BLaER1 treated with 17β-estradiol and CSF1 and Interleukin-3, amounts not matched to agents 10 nM and 100 nM (cell line): Measurements from ENCODE around the gene MAN1A1.
A peak's percentile ranks its signal among the peaks of the same experiment; 100 is the strongest.

Experiments
- H3K27ac ChIP-seq, 11 experiments: shearing (Covaris generic); formaldehyde crosslinking; 2 replicates each; pipeline ENCODE4 v1.8.1; 2022
- H3K27me3 ChIP-seq, 11 experiments: shearing (Covaris generic); formaldehyde crosslinking; 2 replicates each; pipeline ENCODE4 v1.8.1; 2022
- H3K36me3 ChIP-seq, 11 experiments: shearing (Covaris generic); formaldehyde crosslinking; 2 replicates each; pipeline ENCODE4 v1.8.1; 2022
- H3K4me1 ChIP-seq, 10 experiments: shearing (Covaris generic); formaldehyde crosslinking; 2 replicates each; pipeline ENCODE4 v1.8.1; 2022
- H3K4me2 ChIP-seq, 11 experiments: shearing (Covaris generic); formaldehyde crosslinking; 2 replicates each; pipeline ENCODE4 v1.8.1; 2022
- H3K4me3 ChIP-seq, 10 experiments: shearing (Covaris generic); formaldehyde crosslinking; 2 replicates each; pipeline ENCODE4 v1.8.1; 2022
- H3K9ac ChIP-seq, 11 experiments: shearing (Covaris generic); formaldehyde crosslinking; 2 replicates each; pipeline ENCODE4 v1.8.1; 2022
- H3K9me3 ChIP-seq, 11 experiments: shearing (Covaris generic); formaldehyde crosslinking; replicated peaks in 1 of 11; 2 replicates each; pipeline ENCODE4 v1.8.1; 2022
- H4K20me1 ChIP-seq, 11 experiments: shearing (Covaris generic); formaldehyde crosslinking; 2 replicates each; pipeline ENCODE4 v1.8.1; 2022
- Cebpa-rat ChIP-seq, 11 experiments: shearing (Covaris generic); IDR thresholded peaks; 2 replicates each; pipeline ENCODE4 v1.8.1; 2022

MAN1A1 gene

DNA sequence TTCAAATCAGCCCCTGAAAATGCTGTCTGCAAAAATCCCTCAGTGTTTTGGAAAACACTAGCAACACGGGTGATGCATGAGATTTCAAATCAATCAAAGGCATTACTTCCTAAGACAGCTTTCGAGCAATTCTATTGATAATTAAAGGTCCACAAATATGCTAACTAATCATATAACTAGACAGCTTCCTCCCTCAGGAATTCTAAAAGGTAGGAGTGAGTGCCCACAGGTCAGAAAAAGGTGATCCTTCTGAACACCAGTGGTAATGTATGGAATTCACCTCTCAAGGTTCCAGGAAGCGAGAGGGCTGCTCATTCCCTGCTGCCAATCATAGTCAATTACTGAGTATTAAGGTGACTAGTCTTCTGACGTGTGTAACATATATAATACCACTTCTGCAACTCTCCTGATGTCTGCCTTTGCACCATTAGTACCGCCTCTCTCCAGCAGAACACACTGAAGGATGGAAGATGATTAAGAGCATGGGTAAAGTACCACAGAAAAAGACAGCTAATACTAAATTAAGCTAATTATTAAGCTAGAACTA is 16.4 kb downstream of the MAN1A1 start:
- no peaks in the 10 kb centered on the region for H3K27me3 ChIP-seq
- no peak overlapping the region for H3K4me3 ChIP-seq
- TF ChIP-seq Cebpa-rat (IDR thresholded peaks at IDR 0.05), result no peak
- H3K4me1 ChIP-seq, result peaks cover 0 to 18% (median 3%) of the 10 kb centered on the region in 10 experiments; a peak in 9 of 20 replicates
- no peak overlapping the region for H3K4me2 ChIP-seq
- H4K20me1 ChIP-seq, result peaks cover 0 to 71% (median 0%) of the 10 kb centered on the region in 11 experiments; a peak in 4 of 22 replicates
- no peak overlapping the region for H3K9ac ChIP-seq
- H3K9me3 ChIP-seq, result no peaks in the 10 kb centered on the region
- H3K27ac ChIP-seq, result no peak overlapping the region
- no peaks in the 10 kb centered on the region for H3K36me3 ChIP-seq

DNA sequence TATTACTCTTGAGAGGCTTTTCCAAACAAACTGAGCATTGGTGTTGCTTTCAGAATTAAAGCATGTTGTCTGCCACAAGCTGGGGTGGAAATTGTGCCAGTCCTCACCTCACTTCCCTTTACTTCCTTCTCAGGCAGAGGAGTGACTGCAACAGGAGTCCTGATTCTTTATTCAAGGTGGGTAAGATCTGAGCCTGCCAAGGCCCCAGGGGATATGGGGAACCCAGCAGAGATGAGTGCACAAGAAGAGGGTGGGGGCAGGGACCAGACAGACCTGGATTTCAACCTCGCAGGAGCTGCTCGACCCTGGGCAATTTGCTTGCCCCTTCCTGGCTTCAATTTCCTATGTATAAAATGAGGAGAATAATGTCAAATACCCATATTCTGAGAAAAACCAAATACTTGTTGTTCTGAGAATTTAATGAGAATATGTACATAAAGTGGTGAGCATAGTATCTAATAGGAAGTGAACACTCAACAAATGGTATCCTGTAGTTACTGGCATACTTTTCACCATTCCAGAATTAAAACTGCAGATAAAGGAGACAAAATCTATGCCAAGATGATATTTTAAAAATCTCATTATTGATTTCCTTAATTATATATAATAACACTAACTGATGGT is 17.8 kb downstream of the MAN1A1 start:
- Histone ChIP-seq H3K4me1 (peaks cover 0 to 18% (median 3%) of the 10 kb centered on the region in 10 experiments; a peak in 9 of 20 replicates), H3K27me3 (no peaks in the 10 kb centered on the region), H3K4me3 (no peak overlapping the region), H3K9me3 (no peaks in the 10 kb centered on the region), H4K20me1 (peaks cover 0 to 70% (median 0%) of the 10 kb centered on the region in 11 experiments; a peak in 4 of 22 replicates), H3K4me2 (0 out of 22 replicates have a peak overlapping the region, but pooled peaks of 1 of the 11 experiments have one; percentile 37), H3K9ac (no peak overlapping the region), H3K27ac (no peak overlapping the region), H3K36me3 (no peaks in the 10 kb centered on the region)
- TF ChIP-seq Cebpa-rat (IDR thresholded peaks at IDR 0.05), result no peak

DNA sequence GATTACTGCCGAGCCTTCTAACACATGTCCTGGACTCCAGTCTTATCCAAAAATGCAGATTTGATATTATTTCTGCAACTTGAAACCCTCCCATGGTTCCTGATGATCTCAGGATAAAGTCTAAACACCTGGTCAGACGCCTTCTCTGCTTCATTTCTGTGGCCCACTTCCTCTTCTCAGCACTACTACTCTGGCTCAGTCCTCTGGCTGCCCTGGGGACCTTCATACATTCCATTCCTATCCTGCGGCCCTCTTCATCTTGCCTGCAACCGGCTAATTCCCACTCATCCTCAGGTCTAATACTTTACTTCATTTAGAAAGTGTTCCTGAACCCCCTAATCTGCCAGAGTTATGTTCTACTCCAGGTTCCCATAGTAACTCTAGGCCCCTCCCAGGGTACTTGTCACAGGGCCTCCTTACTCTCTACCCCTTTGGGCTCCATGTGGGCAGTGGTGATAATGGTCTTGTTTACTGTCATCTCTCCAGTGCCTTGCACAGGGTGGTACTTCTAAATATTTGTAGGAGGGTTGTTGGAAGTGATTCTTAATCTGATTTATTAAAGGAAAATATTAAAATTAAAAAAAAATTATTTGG is 18.9 kb downstream of the MAN1A1 start:
- no peak overlapping the region for H3K27ac ChIP-seq
- no peaks in the 10 kb centered on the region for H3K36me3 ChIP-seq
- no peak overlapping the region for H3K4me3 ChIP-seq
- peaks cover 0 to 73% (median 0%) of the 10 kb centered on the region in 11 experiments; a peak in 4 of 22 replicates for H4K20me1 ChIP-seq
- no peak overlapping the region for H3K9ac ChIP-seq
- no peak overlapping the region for H3K4me2 ChIP-seq
- H3K4me1 ChIP-seq, result peaks cover 0 to 18% (median 3%) of the 10 kb centered on the region in 10 experiments; a peak in 9 of 20 replicates
- no peaks in the 10 kb centered on the region for H3K27me3 ChIP-seq
- no peaks in the 10 kb centered on the region for H3K9me3 ChIP-seq
- TF ChIP-seq Cebpa-rat (IDR thresholded peaks at IDR 0.05), result no peak

DNA sequence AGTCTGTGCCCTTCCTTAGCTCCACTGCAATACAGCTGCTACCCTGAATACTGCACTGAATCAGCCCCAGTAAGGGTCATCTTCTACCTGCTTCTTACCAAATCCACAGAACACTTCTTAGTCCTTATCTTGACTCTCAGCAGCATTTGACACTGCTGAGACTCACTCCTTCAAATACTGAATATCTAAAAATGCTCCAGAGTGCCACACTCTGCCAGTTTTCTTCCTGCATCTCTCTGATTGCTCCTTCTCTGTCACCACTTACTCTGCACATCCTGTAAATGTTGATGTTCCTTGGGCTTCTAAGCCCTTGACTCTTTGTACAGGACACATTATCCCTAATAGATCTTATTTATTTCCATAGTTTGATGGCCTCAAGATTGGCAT is 19.8 kb downstream of the MAN1A1 start:
- TF ChIP-seq Cebpa-rat (IDR thresholded peaks at IDR 0.05), result no peak
- no peak overlapping the region for H3K4me3 ChIP-seq
- no peak overlapping the region for H3K4me2 ChIP-seq
- H3K27ac ChIP-seq, result no peak overlapping the region
- H3K36me3 ChIP-seq, result no peaks in the 10 kb centered on the region
- H3K9ac ChIP-seq, result no peak overlapping the region
- peaks cover 0 to 70% (median 0%) of the 10 kb centered on the region in 11 experiments; a peak in 4 of 22 replicates for H4K20me1 ChIP-seq
- H3K27me3 ChIP-seq, result no peaks in the 10 kb centered on the region
- H3K4me1 ChIP-seq, result peaks cover 0 to 10% (median 1%) of the 10 kb centered on the region in 10 experiments; a peak in 9 of 20 replicates
- H3K9me3 ChIP-seq, result no peaks in the 10 kb centered on the region

DNA sequence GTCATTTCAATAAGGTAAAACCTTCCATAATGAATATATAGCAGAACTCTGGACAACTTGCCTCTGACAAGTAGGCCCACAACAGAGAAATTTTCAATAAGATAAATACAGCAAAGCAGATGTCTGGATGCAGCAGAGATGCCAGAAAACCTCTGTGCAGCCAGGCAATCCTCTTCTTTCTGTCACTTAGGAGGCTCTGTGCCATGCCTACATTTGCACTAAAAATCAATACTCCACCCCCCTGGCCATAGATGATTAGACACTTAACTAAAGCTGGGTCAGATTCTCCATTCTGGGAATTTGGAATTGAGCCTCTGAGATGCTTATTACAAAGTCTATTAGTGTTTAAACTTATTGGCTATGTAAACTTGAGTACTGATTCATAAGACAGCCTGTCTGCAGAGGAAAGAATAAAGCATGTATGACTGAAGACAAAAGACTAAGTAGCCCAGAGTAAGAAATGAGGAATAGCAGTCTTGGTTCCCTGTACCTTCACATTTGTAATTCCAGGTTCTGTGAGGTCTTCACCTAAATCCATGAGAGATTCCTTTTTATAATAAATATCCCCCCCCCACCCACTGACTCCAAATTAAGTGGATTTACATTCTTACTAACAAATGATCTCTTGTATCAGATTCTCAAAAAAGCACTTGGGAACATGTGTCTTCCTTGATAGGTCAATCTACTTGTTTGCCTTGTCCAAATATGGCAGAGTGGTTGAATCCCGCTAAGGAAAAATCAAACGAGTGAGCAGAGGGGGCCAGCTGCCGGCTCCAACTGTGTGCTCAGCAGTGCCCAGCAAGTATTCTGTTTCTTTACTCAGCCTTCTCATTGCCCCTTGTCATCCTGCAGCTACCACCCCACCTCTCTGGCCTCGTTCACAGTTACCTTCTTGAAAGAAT is 20.4 kb downstream of the MAN1A1 start:
- H3K27ac ChIP-seq, result no peak overlapping the region
- no peak overlapping the region for H3K9ac ChIP-seq
- peaks cover 0 to 70% (median 0%) of the 10 kb centered on the region in 11 experiments; a peak in 4 of 22 replicates for H4K20me1 ChIP-seq
- no peaks in the 10 kb centered on the region for H3K36me3 ChIP-seq
- no peak for TF ChIP-seq Cebpa-rat (IDR thresholded peaks at IDR 0.05)
- H3K4me3 ChIP-seq, result no peak overlapping the region
- no peaks in the 10 kb centered on the region for H3K27me3 ChIP-seq
- peaks cover 0 to 5% (median 0%) of the 10 kb centered on the region in 10 experiments; a peak in 1 of 20 replicates for H3K4me1 ChIP-seq
- H3K4me2 ChIP-seq, result no peak overlapping the region
- H3K9me3 ChIP-seq, result no peaks in the 10 kb centered on the region

DNA sequence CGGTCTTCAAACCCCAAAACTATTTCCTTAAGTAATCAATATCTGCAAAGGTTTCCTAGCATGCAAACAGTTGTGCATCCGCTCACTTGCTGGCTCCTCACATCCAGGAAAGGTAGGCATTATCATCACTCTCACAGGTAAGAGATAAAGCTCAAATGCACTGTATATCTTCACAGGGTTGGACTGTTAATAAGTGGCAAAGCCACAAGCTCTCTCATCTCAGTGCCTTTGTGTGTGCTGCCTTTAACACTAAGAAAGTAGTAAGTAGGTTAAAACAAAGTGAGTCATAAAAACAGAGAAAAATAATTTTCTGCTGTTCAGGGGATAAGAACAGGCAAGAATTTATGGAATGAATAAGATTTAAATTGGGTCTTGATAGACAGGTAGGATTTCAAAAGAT is 21.3 kb downstream of the MAN1A1 start:
- no peaks in the 10 kb centered on the region for H3K36me3 ChIP-seq
- H3K27ac ChIP-seq, result no peak overlapping the region
- H3K9ac ChIP-seq, result no peak overlapping the region
- H3K27me3 ChIP-seq, result no peaks in the 10 kb centered on the region
- H3K4me1 ChIP-seq, result peaks cover 0 to 5% (median 0%) of the 10 kb centered on the region in 10 experiments; a peak in 1 of 20 replicates
- no peak for TF ChIP-seq Cebpa-rat (IDR thresholded peaks at IDR 0.05)
- H3K4me3 ChIP-seq, result no peak overlapping the region
- no peak overlapping the region for H3K4me2 ChIP-seq
- H3K9me3 ChIP-seq, result no peaks in the 10 kb centered on the region
- H4K20me1 ChIP-seq, result peaks cover 0 to 73% (median 0%) of the 10 kb centered on the region in 11 experiments; a peak in 4 of 22 replicates

DNA sequence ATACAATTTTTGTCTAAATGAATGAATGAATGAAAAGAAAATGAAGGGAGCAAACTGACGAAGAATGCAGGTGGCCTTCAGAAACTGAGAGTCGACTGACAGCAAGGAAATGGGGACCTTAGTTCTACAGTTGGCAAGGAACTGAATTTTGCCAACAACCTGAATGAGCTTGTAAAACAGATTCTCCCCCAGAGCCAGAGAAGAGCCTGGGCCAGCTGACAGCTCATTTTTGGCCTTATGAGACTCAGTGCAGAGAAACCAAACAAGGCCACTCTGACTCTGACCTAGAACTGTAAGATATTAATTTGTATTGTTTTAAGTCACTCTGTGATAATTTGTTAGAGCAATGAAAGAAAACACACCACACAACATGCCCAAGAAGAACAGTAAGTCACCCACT is 21.8 kb downstream of the MAN1A1 start:
- H3K4me2 ChIP-seq, result no peak overlapping the region

DNA sequence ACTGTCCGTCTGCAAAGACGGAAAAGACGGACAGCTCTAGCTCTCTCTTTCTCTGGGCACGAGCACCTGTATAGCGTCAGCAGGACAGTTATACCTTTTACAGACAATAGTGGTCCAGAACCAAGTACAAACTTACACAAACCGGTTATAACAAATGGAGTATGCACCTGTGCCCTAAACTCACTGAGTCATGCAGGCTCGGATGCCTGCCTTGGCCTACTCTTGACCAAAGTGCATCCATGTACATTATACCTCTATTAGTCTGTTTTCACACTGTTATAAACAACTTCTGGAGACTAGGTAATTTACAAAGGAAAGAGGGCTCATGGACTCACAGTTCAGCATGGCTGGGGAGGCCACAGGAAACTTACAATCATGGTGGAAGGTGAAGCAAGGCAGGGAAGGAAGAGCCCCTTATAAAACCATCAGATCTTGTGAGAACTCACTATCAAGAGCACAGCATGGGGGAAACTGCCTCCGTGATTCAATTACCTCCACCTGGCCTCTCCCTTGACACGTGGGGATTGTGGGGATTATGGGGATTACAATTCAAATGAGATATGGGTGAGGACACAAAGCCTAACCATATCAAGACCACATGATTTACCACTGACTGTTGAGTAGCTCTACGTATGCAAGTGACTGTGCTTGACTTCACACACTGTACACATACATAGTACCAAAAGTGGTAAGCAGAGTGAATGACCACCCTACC is 23.1 kb downstream of the MAN1A1 start:
- H3K27ac ChIP-seq, result no peak overlapping the region
- no peaks in the 10 kb centered on the region for H3K9me3 ChIP-seq
- H3K36me3 ChIP-seq, result no peaks in the 10 kb centered on the region
- peaks cover 0 to 64% (median 0%) of the 10 kb centered on the region in 11 experiments; a peak in 4 of 22 replicates for H4K20me1 ChIP-seq
- no peaks in the 10 kb centered on the region for H3K4me1 ChIP-seq
- no peak overlapping the region for H3K9ac ChIP-seq
- no peak overlapping the region for H3K4me2 ChIP-seq
- no peak for TF ChIP-seq Cebpa-rat (IDR thresholded peaks at IDR 0.05)
- no peak overlapping the region for H3K4me3 ChIP-seq
- H3K27me3 ChIP-seq, result no peaks in the 10 kb centered on the region

More for the DNA sequence above, 21.8 kb downstream of the MAN1A1 start:
- no peak overlapping the region for H3K27ac ChIP-seq
- no peaks in the 10 kb centered on the region for H3K27me3 ChIP-seq
- H3K9ac ChIP-seq, result no peak overlapping the region
- H4K20me1 ChIP-seq, result peaks cover 0 to 75% (median 0%) of the 10 kb centered on the region in 11 experiments; a peak in 4 of 22 replicates
- peaks cover 0 to 5% (median 0%) of the 10 kb centered on the region in 10 experiments; a peak in 1 of 20 replicates for H3K4me1 ChIP-seq
- H3K9me3 ChIP-seq, result no peaks in the 10 kb centered on the region
- TF ChIP-seq Cebpa-rat (IDR thresholded peaks at IDR 0.05), result no peak
- no peak overlapping the region for H3K4me3 ChIP-seq
- no peaks in the 10 kb centered on the region for H3K36me3 ChIP-seq
